Psoas muscle (tissue), 8 donors: ENCODE measurements around the gene TADA1. TPM values are rescaled to one million over a fixed set of nuclear protein-coding genes. Genes with fewer than 3 reads are reported as not detected.
A peak's percentile ranks its signal among the peaks of the same experiment; 100 is the strongest.

ENCODE experiments used
- ATAC-seq, 4 donors: fragments of 200-7000 bp; cut with Tn5 transposase; one replicate each; pipeline ENCODE4 v1.9.1; 2020; ENCODE audit warnings: moderate library complexity in 3 of 4, mild to moderate bottlenecking in 2 of 4
- DNase-seq, 2 donors: peaks; one replicate each; pipeline ENCODE4 v3.0.0-alpha.2; 2020
- H3K27ac ChIP-seq: fragments of 200-600 bp; one replicate; pipeline ENCODE4 v1.8.0; 2022
- H3K27me3 ChIP-seq, 3 donors: fragments of 200-600 bp in 1 of 3; one replicate each; pipeline versions ENCODE4 v1.6.1 to v1.8.0; 2013 to 2022; ENCODE audit warnings: low read length in 2 of 3, mild to moderate bottlenecking in 2 of 3, moderate library complexity in 1 of 3; ENCODE audit not compliant: insufficient read depth in 3 of 3
- H3K36me3 ChIP-seq, 2 donors: fragments of 200-600 bp in 1 of 2; one replicate each; pipeline versions ENCODE4 v1.6.1 to v1.8.0; 2013 to 2022; ENCODE audit warnings: low read depth in 1 of 2, mild to moderate bottlenecking in 1 of 2, moderate library complexity in 1 of 2; ENCODE audit not compliant: insufficient read depth in 1 of 2
- H3K4me1 ChIP-seq: fragments of 200-600 bp; one replicate; pipeline ENCODE4 v1.8.0; 2022
- H3K4me3 ChIP-seq: fragments of 200-600 bp; one replicate; pipeline ENCODE4 v1.8.0; 2022; ENCODE audit warnings: mild to moderate bottlenecking
- H3K9me3 ChIP-seq: fragments of 200-600 bp; one replicate; pipeline ENCODE4 v1.8.0; 2022
- WGBS, 3 donors: extraction: QIAGEN DNeasy Blood & Tissue Kit; methylation state at CpG; one replicate each; pipeline versions ENCODE4 v1.1.6 to v1.1.7; 2013; 5-methylcytosine and 5-hydroxymethylcytosine counted together
- intact Hi-C, 2 donors: fragments of 100-400 bp; cut with DNase I; formaldehyde crosslinking; loops; one replicate each; pipeline versions ENCODE4 v1.11.0 to v1.14.2; 2022
- polyA plus RNA-seq, 3 donors: library from polyadenylated mRNA; stranded (reverse); fragments of 200-250 nt; gene quantifications; one replicate each; pipeline ENCODE4 v1.2.3, GENCODE V29; 2013
- total RNA-seq, 4 donors: library from RNA; stranded (reverse); fragmentation: NEBNext Ultra II Directional in 2 of 4; extraction: Animal tissue kit (Norgen Biotek cat#: 25700) in 2 of 4; gene quantifications; one replicate each; pipeline versions ENCODE4 v1.2.1 to v1.2.4, GENCODE V29; 2021 to 2023
- TF ChIP-seq, protein P1 (sequence below): fragments of 200-600 bp; IDR thresholded peaks from one replicate; pipeline ENCODE4 v1.8.0; 2022; ENCODE audit warnings: antibody characterized with exemption
- donor health status: healthy with polysubstance abuse.
- donor health status: DM: no; HTN: no; CAD: no; lungs with moderate emphysema.
- donor health status: Bipolar disorder and iron deficiency.
- donor health status: healthy.
- donor health status: DM: yes; HTN: yes; CAD: no.
- donor health status: DM: no; HTN: no; CAD: no.
- donor health status: DM: no; HTN: no; CAD: no.
- donor health status: DM: yes; HTN: yes; CAD: no.

The TADA1 gene
- total and polyA plus RNA-seq, 7 donors = 7.3 to 9.9 (median 8.3) TPM

DNA sequence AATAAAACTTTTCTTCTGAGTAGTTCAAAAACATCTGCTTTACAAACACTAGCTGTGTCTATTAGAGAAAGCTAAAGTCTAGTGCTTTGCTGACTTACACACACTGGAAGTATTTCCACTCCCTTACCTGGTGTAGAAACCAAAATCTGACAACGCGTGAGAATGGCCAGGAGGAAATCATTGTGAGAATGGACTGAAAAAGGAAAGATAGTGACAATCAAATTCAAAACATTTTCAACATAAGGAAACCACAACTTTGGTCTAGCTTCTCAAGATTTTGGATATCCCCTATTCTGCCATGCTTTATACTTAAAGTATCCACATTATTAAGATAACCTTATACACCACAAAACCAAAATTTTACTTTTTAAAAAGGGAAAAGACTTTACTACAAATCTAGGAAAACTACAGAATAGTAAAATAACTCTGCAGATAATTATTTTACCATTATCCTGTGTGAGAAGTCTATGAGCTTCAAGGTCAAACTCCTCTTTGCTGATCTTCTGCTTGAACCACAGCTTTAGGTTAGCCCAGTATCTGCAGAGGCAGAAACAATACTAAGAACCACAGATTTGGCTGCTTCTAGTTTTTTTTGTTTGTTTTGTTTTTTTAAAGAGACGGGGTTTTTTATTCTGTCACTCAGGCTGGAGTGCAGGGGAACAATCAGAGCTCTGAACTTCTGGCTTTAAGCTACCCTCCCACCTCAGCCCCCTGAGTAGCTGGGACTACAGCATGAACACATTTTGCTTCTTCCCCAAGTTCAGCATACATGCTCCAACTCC, 6.6 kb downstream of the TADA1 start:
- no peak overlapping the region for H3K27ac ChIP-seq
- intact Hi-C loops = no loop called here
- H3K9me3 ChIP-seq = no peaks in the 10 kb centered on the region
- no peak for DNase-seq
- peaks cover 7% of the 10 kb centered on the region for H3K4me1 ChIP-seq
- H3K27me3 ChIP-seq = no peaks in the 10 kb centered on the region
- TF ChIP-seq, protein P1, sequence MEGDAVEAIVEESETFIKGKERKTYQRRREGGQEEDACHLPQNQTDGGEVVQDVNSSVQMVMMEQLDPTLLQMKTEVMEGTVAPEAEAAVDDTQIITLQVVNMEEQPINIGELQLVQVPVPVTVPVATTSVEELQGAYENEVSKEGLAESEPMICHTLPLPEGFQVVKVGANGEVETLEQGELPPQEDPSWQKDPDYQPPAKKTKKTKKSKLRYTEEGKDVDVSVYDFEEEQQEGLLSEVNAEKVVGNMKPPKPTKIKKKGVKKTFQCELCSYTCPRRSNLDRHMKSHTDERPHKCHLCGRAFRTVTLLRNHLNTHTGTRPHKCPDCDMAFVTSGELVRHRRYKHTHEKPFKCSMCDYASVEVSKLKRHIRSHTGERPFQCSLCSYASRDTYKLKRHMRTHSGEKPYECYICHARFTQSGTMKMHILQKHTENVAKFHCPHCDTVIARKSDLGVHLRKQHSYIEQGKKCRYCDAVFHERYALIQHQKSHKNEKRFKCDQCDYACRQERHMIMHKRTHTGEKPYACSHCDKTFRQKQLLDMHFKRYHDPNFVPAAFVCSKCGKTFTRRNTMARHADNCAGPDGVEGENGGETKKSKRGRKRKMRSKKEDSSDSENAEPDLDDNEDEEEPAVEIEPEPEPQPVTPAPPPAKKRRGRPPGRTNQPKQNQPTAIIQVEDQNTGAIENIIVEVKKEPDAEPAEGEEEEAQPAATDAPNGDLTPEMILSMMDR = no peak
- 63 to 86% (median 75%) methylated on average over 3 of the region's 3 CpGs for WGBS, 3 donors
- H3K4me3 ChIP-seq = no peak overlapping the region
- ATAC-seq = no peak
- peaks cover 0 to 47% of the 10 kb centered on the region in 2 donors for H3K36me3 ChIP-seq

DNA sequence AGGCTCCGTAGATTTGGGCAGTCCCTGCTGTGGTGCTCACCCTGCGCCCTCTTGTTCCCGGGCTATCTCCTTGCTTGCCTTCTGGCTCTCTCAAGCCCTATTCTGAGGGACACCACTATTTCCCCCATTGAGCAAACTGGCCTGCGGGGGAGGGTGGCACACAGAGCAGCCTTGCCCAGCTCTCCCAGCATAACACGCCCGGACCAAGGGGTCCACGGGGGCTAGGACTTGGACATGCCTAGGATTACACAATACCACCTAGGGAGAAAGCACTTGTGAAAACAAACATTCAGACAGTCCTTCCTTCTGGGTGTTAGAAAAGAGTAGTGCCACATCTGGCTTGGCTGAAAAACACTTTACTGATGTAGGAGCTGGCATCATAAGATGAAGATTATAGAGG, 7.4 kb downstream of the TADA1 start:
- TF ChIP-seq, protein P1 = no peak
- H3K4me1 ChIP-seq = peaks cover 5% of the 10 kb centered on the region
- peaks cover 0 to 56% of the 10 kb centered on the region in 2 donors for H3K36me3 ChIP-seq
- no peak for ATAC-seq
- intact Hi-C loops = no loop called here
- H3K27ac ChIP-seq = no peak overlapping the region
- no peak for DNase-seq
- H3K4me3 ChIP-seq = no peak overlapping the region
- H3K27me3 ChIP-seq = no peaks in the 10 kb centered on the region
- H3K9me3 ChIP-seq = no peaks in the 10 kb centered on the region
- 75 to 87% (median 80%) methylated on average over 7 of the region's 7 CpGs for WGBS, 3 donors

DNA sequence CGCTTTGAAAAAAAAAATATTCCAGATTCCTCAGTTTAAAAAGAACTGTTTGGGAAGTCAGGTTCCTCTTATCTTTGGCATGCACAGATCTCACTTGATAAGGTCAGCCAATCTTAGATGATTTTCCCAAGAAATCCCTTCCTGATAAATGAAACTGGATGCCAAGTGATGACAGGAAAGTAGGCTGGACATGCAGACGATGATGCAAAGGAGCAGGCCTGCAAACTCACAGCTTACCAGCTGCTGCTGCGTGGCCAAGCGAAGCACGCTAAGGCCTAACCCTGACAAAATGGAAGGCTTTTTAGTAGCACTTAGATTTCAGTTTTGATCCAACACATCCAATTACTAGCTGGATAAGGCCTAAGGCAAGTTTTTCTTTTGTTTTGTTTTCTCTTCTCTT, 10.1 kb downstream of the TADA1 start:
- ATAC-seq (no peak), DNase-seq (no peak)
- intact Hi-C loops = no loop called here
- Histone ChIP-seq H3K27me3 (no peaks in the 10 kb centered on the region), H3K4me1 (no peaks in the 10 kb centered on the region), H3K27ac (no peak overlapping the region), H3K9me3 (no peaks in the 10 kb centered on the region), H3K4me3 (no peak overlapping the region), H3K36me3 (peaks cover 3 to 83% of the 10 kb centered on the region in 2 donors)
- WGBS, 3 donors = 68 to 72% (median 70%) methylated on average over 5 of the region's 5 CpGs
- TF ChIP-seq, protein P1 = no peak

DNA sequence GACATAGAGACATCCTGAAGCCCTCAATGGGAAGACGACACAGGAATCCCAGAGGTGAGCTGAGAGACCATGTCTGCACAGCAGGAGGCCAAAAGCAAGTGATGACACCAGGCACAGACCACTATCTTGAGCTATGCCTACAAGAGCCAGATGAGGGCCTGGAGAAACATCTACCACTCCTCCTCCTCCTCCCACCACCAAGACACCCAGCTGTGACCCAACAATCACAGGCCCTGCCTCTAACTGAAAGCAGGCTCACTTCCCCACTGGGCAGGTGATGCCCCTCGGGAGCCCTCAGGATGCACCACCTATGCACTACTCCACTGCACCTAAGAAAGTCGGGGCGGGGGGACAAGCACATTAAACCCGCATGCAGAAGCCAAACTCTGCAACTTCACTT, 16.5 kb downstream of the TADA1 start:
- Histone ChIP-seq H3K9me3 (no peaks in the 10 kb centered on the region), H3K36me3 (peaks cover 11 to 100% of the 10 kb centered on the region in 2 donors), H3K4me1 (no peaks in the 10 kb centered on the region), H3K27ac (no peak overlapping the region), H3K27me3 (no peaks in the 10 kb centered on the region), H3K4me3 (no peak overlapping the region)
- TF ChIP-seq, protein P1 = no peak
- intact Hi-C loops = no loop called here
- 83 to 86% (median 84%) methylated on average over 5 of the region's 5 CpGs for WGBS, 3 donors
- ATAC-seq (peak in 1 of 4 donors; percentile 8), DNase-seq (no peak)
